Adipocyte (in vitro differentiated cells): ENCODE measurements around the gene HSPB3.
A peak's percentile ranks its signal among the peaks of the same experiment; 100 is the strongest.

Experiments
- DNase-seq: peaks from one replicate; pipeline ENCODE4 v3.0.0-alpha.2; 2015; ENCODE audit warnings: low read depth
- H3K27me3 ChIP-seq: replicated peaks from 2 replicates; pipeline ENCODE4 v1.7.0; 2013; ENCODE audit warnings: mild to moderate bottlenecking, low read length, moderate library complexity; ENCODE audit not compliant: control insufficient read depth, insufficient read depth
- H3K36me3 ChIP-seq: 2 replicates; pipeline ENCODE4 v1.7.0; 2013; ENCODE audit warnings: low read length, mild to moderate bottlenecking, moderate library complexity; ENCODE audit not compliant: control insufficient read depth, insufficient read depth, severe bottlenecking
- H3K4me1 ChIP-seq: 2 replicates; pipeline ENCODE4 v1.7.0; 2013; ENCODE audit warnings: mild to moderate bottlenecking, low read length, moderate library complexity; ENCODE audit not compliant: control insufficient read depth, insufficient read depth
- H3K4me3 ChIP-seq: 2 replicates; pipeline ENCODE4 v1.7.0; 2013; ENCODE audit warnings: mild to moderate bottlenecking, low read length, moderate library complexity
- H3K9ac ChIP-seq: 2 replicates; pipeline ENCODE4 v1.7.0; 2013; ENCODE audit warnings: mild to moderate bottlenecking, low read length, moderate library complexity
- H3K9me3 ChIP-seq: 2 replicates; pipeline ENCODE4 v1.7.0; 2013; ENCODE audit warnings: mild to moderate bottlenecking, low read length, moderate library complexity; ENCODE audit not compliant: control insufficient read depth

Gene HSPB3

DNA sequence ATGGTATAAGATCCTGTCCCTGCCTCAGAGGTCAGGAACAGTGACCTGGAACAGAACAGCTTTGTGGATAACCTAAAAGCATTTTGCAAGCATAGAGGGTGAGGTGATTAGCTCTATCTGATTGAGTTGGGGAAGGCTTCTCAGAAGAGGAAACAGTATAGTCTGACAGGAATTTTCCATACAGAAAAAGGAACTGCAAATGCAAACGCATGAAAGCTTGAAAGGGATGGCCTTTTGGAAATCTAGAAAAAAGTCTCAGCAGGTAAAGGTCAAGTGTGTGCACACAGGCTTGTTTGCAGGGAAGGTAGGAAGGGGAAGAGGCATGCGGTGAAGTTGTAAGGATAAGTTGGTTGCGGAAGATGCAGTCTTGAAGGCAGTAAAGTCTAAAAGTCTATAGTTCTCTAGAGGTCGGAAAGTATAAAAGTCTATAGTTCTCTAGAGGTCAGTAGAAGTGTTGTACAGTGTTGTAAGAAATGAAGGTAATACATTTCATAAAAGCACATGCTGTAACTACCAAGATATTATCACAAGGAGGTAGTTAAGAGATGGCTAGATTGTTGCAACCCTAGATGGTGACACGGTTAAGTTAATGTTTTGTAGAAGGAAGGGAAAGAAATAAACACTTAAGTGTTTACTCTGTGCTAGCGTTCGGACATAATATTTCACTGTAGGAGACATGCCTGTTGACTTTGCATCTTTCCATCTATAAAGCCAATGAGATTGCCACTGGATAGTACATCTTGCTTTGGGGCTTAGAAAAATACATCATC lies 16.7 kb upstream of the HSPB3 start:
- no peaks in the 10 kb centered on the region for H3K9me3 ChIP-seq
- no peaks in the 10 kb centered on the region for H3K36me3 ChIP-seq
- no peaks in the 10 kb centered on the region for H3K4me1 ChIP-seq
- no peak overlapping the region for H3K4me3 ChIP-seq
- H3K27me3 ChIP-seq = peaks cover 3% of the 10 kb centered on the region
- no peak for DNase-seq
- no peak overlapping the region for H3K9ac ChIP-seq

DNA sequence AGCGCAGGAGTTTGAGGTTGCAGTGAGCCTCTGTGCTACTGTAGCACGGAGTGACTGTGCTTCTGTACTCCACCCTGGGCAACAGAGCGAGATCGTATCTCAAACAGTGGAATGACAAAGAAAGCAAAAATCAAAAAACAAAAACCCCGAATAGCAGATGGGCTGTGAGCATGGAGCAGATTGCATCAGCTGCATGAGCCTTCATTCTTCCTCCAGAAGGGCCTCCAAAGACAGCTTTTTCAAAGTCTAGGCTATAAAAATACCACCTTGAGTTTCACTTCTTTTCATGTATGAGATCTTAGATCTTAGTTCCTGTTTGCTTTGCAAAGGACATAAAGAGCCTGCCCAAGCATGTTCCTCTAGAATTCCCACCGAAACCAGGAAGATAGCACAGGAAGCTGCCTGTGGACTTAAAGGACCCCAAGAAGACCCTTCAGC lies 15.0 kb upstream of the HSPB3 start:
- Histone ChIP-seq H3K36me3 (no peaks in the 10 kb centered on the region), H3K9me3 (no peaks in the 10 kb centered on the region), H3K27me3 (peaks cover 3% of the 10 kb centered on the region), H3K4me3 (no peak overlapping the region), H3K4me1 (no peaks in the 10 kb centered on the region), H3K9ac (no peak overlapping the region)
- DNase-seq = peak; percentile 25

DNA sequence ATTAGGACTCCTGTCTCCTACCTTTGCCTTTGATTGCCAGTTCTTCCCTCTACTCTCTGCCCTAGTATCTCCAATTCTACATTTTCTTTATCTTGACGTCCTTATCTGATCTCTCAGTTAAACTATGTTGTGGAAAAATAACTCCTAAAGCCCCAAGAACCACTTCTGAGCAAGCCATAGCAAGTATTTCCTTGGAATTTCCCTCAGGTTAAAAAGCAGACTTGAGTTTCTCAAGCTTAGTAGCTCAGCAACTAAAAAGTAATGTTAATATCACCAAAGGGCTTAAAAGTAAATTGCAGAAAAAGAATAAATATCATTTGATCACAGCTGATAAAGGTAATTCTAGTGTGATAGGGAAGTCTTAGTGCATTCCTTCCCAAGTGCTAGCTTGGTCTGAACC lies 13.2 kb upstream of the HSPB3 start:
- H3K9me3 ChIP-seq = no peaks in the 10 kb centered on the region
- no peak overlapping the region for H3K4me3 ChIP-seq
- H3K4me1 ChIP-seq = peaks cover 15% of the 10 kb centered on the region
- H3K9ac ChIP-seq = no peak overlapping the region
- no peaks in the 10 kb centered on the region for H3K36me3 ChIP-seq
- H3K27me3 ChIP-seq = peaks cover 3% of the 10 kb centered on the region
- peak; percentile 41 for DNase-seq

DNA sequence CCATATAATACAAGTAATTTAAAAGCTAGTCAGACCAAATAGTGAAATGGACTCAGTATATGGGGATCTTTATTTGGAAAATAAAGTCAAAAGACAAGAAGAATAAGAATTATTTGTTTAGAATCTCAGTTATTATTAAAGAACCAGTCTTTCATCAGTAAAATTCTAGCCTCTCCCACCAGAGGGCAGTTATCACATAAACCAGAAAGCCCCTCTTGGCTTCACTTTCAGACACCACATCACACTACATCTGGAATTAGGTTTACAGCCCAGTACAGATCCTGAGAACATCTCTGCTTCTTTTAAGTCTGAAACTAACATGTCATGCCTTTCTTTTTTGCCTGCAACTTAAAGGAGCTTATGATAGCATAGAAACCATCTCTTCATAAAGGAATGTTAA lies 12.2 kb upstream of the HSPB3 start:
- no peak overlapping the region for H3K4me3 ChIP-seq
- no peaks in the 10 kb centered on the region for H3K36me3 ChIP-seq
- peaks cover 3% of the 10 kb centered on the region for H3K27me3 ChIP-seq
- H3K9ac ChIP-seq = no peak overlapping the region
- H3K4me1 ChIP-seq = peaks cover 15% of the 10 kb centered on the region
- H3K9me3 ChIP-seq = no peaks in the 10 kb centered on the region
- DNase-seq = peak; percentile 70

DNA sequence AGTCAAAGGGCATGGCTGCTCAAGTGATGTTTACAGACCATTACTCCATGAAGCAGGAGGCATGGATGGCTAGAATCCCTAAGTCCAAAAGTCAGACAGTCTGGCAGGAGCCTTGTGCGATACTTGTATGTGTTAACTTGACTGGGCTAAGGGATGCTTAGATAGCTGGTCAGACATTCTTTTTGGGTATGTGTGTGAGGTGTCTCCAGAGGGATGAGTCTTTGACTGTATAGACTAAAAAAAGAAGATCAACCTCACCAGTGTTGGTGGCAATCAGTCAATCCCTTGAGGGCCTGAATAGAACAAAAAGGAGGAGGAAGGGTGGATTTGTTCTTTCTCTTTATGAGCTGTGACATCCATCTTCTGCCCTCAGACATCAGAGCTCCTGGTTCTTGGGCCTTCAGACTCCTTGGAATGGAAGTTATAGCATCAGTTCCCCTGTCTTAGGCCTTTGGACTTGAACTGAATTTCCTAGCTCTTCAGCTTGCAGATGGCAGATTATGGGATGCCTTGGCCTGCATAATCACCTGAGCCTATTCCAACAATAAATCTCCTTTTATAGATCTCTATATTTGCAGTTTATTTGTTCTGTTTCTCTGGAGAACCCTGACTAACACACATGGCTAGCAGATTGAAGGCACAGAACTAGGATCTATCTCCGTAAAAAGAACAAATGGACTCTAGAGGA lies 9.7 kb upstream of the HSPB3 start:
- Histone ChIP-seq H3K4me3 (no peak overlapping the region), H3K9ac (no peak overlapping the region), H3K9me3 (no peaks in the 10 kb centered on the region), H3K4me1 (peaks cover 15% of the 10 kb centered on the region), H3K27me3 (no peaks in the 10 kb centered on the region), H3K36me3 (no peaks in the 10 kb centered on the region)
- no peak for DNase-seq

DNA sequence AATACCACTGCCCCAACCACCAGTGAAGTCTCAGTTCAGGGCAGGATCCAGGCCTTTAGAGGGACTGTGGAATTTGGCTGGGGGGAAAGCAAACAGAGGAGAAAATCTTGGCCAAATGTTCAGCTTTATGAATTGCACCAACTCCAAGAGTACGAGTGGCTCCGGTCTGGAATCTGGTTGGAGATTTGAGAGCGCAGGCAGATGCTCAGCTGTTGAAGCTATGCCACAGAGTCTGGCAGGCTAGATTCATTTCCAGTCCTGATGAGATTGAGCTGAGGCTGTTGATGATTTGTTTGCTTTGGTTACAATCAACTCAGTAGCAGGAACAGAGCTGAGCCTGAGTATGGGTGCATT lies 9.1 kb upstream of the HSPB3 start:
- no peak for DNase-seq
- H3K27me3 ChIP-seq = no peaks in the 10 kb centered on the region
- no peaks in the 10 kb centered on the region for H3K36me3 ChIP-seq
- no peak overlapping the region for H3K9ac ChIP-seq
- no peak overlapping the region for H3K4me3 ChIP-seq
- H3K4me1 ChIP-seq = peaks cover 15% of the 10 kb centered on the region
- H3K9me3 ChIP-seq = no peaks in the 10 kb centered on the region

DNA sequence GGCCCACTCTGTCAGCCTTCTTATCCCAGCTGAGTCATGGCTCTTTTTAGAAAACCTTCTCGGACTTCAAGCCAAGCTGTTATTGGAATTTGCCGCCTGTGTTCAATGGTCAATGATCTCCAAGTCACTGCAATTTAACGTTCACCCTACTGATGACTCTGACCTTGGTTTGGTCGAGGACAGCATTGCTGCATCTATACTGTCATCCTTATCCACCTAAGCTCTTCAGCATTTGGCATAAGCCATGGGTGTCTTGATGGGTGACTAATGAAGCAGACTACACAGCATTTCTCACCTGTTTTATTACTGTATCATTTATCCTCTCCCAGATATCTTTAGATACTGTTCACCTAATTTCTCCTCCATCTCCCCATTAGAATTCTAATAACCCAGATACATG lies 5.6 kb upstream of the HSPB3 start:
- Histone ChIP-seq H3K36me3 (no peaks in the 10 kb centered on the region), H3K27me3 (no peaks in the 10 kb centered on the region), H3K9ac (no peak overlapping the region), H3K4me1 (peaks cover 19% of the 10 kb centered on the region), H3K9me3 (no peaks in the 10 kb centered on the region), H3K4me3 (no peak overlapping the region)
- no peak for DNase-seq

DNA sequence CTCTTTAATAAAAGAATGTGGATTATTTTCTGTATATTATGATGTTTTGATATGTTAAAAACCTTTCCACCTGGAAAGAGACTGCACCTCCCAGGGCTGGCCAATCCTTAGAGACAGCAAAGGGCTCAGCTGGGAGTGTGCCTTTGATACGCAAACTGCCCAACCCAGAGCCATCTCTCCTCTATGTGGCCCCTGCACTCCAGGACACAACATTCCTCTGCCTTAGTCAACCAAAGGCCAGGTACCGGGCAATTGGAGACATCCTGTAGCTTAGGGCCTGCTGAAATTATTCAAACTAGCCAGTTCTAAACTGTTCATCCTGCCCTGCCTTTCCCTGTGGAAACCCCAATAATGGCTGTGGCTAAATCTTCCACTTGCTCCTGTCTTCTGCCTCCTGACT lies 5.0 kb upstream of the HSPB3 start:
- peaks cover 25% of the 10 kb centered on the region for H3K4me1 ChIP-seq
- no peaks in the 10 kb centered on the region for H3K27me3 ChIP-seq
- no peak overlapping the region for H3K9ac ChIP-seq
- H3K9me3 ChIP-seq = no peaks in the 10 kb centered on the region
- no peak for DNase-seq
- no peaks in the 10 kb centered on the region for H3K36me3 ChIP-seq
- no peak overlapping the region for H3K4me3 ChIP-seq

DNA sequence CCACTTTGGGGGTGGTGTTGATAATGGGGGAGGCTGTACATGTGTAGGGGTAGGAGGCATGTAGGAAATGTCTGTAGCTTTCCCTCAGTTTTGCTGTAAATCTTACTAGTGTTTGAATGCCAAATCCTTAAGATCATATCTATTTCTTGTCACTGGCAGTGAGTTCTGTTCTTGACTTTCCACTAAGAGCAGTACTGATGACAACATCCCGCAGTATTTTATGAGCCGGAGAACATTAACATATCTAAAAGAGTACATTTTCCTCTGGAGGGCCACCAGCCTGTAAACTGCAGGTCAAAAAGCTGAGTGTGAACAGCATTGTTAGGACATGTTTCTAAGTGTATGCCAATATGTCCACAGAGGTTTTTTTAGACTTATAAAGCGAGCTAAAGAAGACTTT lies 2.5 kb upstream of the HSPB3 start:
- Histone ChIP-seq H3K9ac (no peak overlapping the region), H3K9me3 (no peaks in the 10 kb centered on the region), H3K27me3 (no peaks in the 10 kb centered on the region), H3K36me3 (no peaks in the 10 kb centered on the region), H3K4me1 (peaks cover 35% of the 10 kb centered on the region), H3K4me3 (no peak overlapping the region)
- peak; percentile 25 for DNase-seq

DNA sequence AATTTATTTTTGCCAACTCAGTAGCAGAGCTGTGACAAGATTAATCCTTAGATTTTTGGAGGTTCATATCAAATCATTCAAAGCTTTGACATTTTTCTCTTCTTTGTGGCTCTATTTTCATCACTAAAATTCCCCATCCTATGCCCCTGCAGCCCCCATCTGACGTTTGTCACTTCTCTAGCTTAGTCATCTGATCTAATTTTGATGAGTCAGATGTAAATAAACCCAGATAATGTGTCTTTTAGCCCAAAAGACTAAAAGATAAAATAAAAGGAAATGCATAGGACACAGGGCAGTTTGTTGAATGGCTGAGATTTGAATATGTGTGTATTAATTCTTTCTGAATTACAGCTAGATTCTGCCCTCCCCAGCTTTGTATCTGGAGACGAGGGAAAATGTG lies 897 bp upstream of the HSPB3 start:
- Histone ChIP-seq H3K9ac (no peak overlapping the region), H3K4me3 (no peak overlapping the region), H3K9me3 (no peaks in the 10 kb centered on the region), H3K27me3 (no peaks in the 10 kb centered on the region), H3K36me3 (no peaks in the 10 kb centered on the region), H3K4me1 (peaks cover 40% of the 10 kb centered on the region)
- DNase-seq = no peak

DNA sequence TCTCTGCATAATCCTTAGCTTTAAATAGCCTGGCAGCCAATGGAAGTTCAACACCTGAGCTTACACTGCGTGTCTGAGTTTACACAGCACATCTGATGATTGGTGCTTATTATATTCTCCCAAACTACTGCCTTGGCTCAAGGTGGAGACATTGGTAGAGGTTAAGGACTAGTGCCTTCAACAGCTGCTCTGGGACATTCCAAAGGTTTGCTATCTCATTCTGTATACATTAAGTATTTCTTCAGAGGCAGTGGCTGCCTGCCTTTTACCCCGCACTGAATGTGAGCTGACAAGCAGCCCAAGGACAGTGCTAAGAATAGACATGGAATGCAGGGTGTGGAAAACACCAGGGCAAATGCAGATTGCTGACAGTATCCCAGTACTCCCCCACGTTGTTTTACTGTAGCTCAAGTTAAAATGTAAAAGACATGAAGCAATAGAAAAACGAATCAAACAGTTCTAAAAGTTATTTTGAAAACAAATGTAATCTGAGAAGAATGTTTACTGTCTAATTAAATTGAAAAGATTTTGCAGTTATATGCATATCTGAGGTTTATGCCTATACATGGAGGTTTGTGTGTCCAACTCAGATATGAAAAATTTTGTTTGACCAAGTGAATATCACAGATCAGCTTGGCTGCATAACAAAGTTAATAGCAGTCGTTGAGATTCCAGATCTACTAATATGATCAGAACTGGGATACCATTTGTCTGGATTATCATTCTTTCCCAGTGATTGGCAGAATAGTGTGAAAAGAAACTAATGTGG lies 1.8 kb downstream of the HSPB3 start:
- H3K36me3 ChIP-seq = no peaks in the 10 kb centered on the region
- peaks cover 50% of the 10 kb centered on the region for H3K4me1 ChIP-seq
- H3K9ac ChIP-seq = peak overlapping the region; percentile 70
- no peaks in the 10 kb centered on the region for H3K9me3 ChIP-seq
- DNase-seq = peak; percentile 92
- peak overlapping the region; percentile 58 for H3K4me3 ChIP-seq
- H3K27me3 ChIP-seq = no peaks in the 10 kb centered on the region
